ENCODE measurements around the gene USP6NL. TPM values are rescaled to one million over a fixed set of nuclear protein-coding genes. Genes with fewer than 3 reads are reported as not detected.

The USP6NL gene
- total RNA-seq, 1 experiment from 2014 or later: 22.1 TPM

- no peaks in the 10 kb centered on the region for H3K79me2 ChIP-seq (ENCODE audit: low read depth)
- no peaks in the 10 kb centered on the region for H3K4me1 ChIP-seq (replicated peaks; ENCODE audit: insufficient read depth)
- no peaks in the 10 kb centered on the region for H3K27me3 ChIP-seq (ENCODE audit: insufficient read depth, low read depth)
- no peaks in the 10 kb centered on the region for H3F3A ChIP-seq (ENCODE audit: insufficient read depth, low read depth)
- no peak overlapping the region for H3K27ac ChIP-seq
- POLR2A ChIA-PET (ENCODE audit: unreplicated experiment): no interaction called here
- no peak overlapping the region for H2AFZ ChIP-seq
- H3K36me3 ChIP-seq (ENCODE audit: low read depth): no peaks in the 10 kb centered on the region
- no peaks in the 10 kb centered on the region; the same call in 1 of the 2 replicates for H4K20me1 ChIP-seq (ENCODE audit: insufficient read depth)
- H3K4me2 ChIP-seq: no peak overlapping the region
- H3K4me3 ChIP-seq: no peak overlapping the region
- TF ChIP-seq EZH2 (IDR thresholded peaks at IDR 0.05; ENCODE audit: low read depth): no peak
- TF ChIP-seq CTCF (conservative IDR thresholded peaks at IDR 0.05): no peak
- no peaks in the 10 kb centered on the region for H3K9me2 ChIP-seq (ENCODE audit: insufficient read depth)
- intact Hi-C loops (cut with micrococcal nuclease; ENCODE audit: unreplicated experiment): no loop called here
- CTCF ChIA-PET: no interaction called here
- no peaks in the 10 kb centered on the region for H3K9me3 ChIP-seq (ENCODE audit: insufficient read depth, low read depth)
- no peak for DNase-seq
- BruUV-seq (replicated peaks): no TSS peak
Observed at GRCh38 chr10:11512596-11512995, 98.9 kb downstream of the USP6NL start.

GRCh38 chr10:11511321-11511720 is 100.1 kb downstream of the USP6NL start:
- POLR2A ChIA-PET (ENCODE audit: unreplicated experiment): no interaction called here
- H3K4me1 ChIP-seq (replicated peaks; ENCODE audit: insufficient read depth): no peaks in the 10 kb centered on the region
- no peak overlapping the region for H3K4me3 ChIP-seq
- no peaks in the 10 kb centered on the region; the same call in 1 of the 2 replicates for H4K20me1 ChIP-seq (ENCODE audit: insufficient read depth)
- no peak for DNase-seq
- H2AFZ ChIP-seq: no peak overlapping the region
- no peak overlapping the region for H3K4me2 ChIP-seq
- no peaks in the 10 kb centered on the region for H3K36me3 ChIP-seq (ENCODE audit: low read depth)
- no peak overlapping the region for H3K27ac ChIP-seq
- H3K27me3 ChIP-seq (ENCODE audit: insufficient read depth, low read depth): no peaks in the 10 kb centered on the region
- CTCF ChIA-PET: no interaction called here
- intact Hi-C loops (cut with micrococcal nuclease; ENCODE audit: unreplicated experiment): no loop called here
- H3K9me2 ChIP-seq (ENCODE audit: insufficient read depth): no peaks in the 10 kb centered on the region
- no TSS peak for BruUV-seq (replicated peaks)
- H3K9me3 ChIP-seq (ENCODE audit: insufficient read depth, low read depth): no peaks in the 10 kb centered on the region
- no peaks in the 10 kb centered on the region for H3F3A ChIP-seq (ENCODE audit: insufficient read depth, low read depth)
- no peak for TF ChIP-seq EZH2 (IDR thresholded peaks at IDR 0.05; ENCODE audit: low read depth)
- no peak for TF ChIP-seq CTCF (conservative IDR thresholded peaks at IDR 0.05)
- H3K79me2 ChIP-seq (ENCODE audit: low read depth): no peaks in the 10 kb centered on the region

DNA sequence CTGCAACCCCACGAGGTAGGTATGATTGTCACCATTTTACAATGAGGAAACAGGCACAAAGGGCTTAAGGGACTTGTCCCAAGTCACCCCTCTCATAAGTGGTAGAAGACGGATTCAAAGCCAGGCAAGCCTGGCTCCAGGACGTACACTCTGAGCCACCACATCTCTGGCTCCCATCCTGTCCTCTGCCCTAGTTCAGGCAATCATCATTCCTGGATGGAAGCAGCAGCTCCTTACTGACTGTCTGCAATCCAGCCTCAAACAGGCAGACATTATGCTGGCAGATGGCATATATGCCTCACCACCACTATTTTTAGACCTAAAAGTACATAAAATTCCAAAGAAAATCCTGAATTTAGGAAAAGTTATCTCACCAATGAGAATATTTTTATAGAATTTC is 100.7 kb downstream of the USP6NL start:
- no peak overlapping the region for H3K4me3 ChIP-seq
- TF ChIP-seq EZH2 (IDR thresholded peaks at IDR 0.05; ENCODE audit: low read depth) (no peak), CTCF (conservative IDR thresholded peaks at IDR 0.05) (no peak)
- H4K20me1 ChIP-seq (ENCODE audit: insufficient read depth): no peaks in the 10 kb centered on the region; the same call in 1 of the 2 replicates
- no peaks in the 10 kb centered on the region for H3K9me3 ChIP-seq (ENCODE audit: insufficient read depth, low read depth)
- ChIA-PET POLR2A (ENCODE audit: unreplicated experiment) (no interaction called here), CTCF (no interaction called here)
- no peak for DNase-seq
- no peak overlapping the region for H3K4me2 ChIP-seq
- no peaks in the 10 kb centered on the region for H3K9me2 ChIP-seq (ENCODE audit: insufficient read depth)
- H3K79me2 ChIP-seq (ENCODE audit: low read depth): no peaks in the 10 kb centered on the region
- H2AFZ ChIP-seq: no peak overlapping the region
- no peaks in the 10 kb centered on the region for H3K36me3 ChIP-seq (ENCODE audit: low read depth)
- H3F3A ChIP-seq (ENCODE audit: insufficient read depth, low read depth): no peaks in the 10 kb centered on the region
- no peaks in the 10 kb centered on the region for H3K4me1 ChIP-seq (replicated peaks; ENCODE audit: insufficient read depth)
- no peaks in the 10 kb centered on the region for H3K27me3 ChIP-seq (ENCODE audit: insufficient read depth, low read depth)
- intact Hi-C loops (cut with micrococcal nuclease; ENCODE audit: unreplicated experiment): no loop called here
- BruUV-seq (replicated peaks): no TSS peak
- H3K27ac ChIP-seq: no peak overlapping the region
